Measurements from ENCODE around the gene TMEM184A. TPM values are rescaled to one million over a fixed set of nuclear protein-coding genes. Genes with fewer than 3 reads are reported as not detected.

TMEM184A gene
- total RNA-seq, 1 experiment from 2014 or later: 21.4 TPM

DNA sequence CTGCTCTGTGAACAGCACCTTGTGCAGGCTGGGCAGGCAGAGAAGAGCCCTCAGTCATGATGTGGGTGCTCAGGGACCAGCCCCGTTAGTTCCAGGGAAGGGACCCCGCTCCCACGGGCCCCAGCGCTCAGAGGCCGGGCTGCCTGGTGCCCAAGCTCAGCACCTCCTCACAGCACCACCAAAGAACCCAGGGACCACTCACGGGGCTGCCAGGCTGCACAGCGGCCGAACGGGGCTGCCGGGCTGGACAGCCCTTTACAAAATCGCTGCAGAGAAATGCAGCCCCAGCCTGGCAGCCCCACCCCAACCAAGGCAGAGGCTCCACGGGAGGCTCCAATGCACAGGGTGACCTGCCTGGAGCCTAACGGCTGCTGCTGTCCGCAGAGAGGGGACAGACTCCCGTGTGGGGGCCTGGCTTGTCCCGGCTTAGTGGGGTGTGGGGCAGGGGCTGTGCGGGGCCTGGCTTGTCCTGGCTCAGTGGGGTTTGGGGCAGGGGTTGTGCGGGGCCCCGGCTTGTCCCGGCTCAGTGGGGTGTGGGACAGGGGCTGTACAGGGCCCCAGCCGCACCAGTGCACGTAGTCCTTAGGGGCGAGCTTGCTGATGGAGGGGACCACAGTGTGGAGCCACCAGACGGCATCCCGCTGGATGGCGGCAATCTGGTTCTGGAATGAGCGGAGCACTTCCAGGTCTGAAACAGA is 61.0 kb downstream of the TMEM184A start:
- Histone ChIP-seq H3K4me3 (no peak overlapping the region), H3K27ac (no peak overlapping the region), H3K79me2 (ENCODE audit: low read depth) (no peaks in the 10 kb centered on the region), H3K27me3 (ENCODE audit: insufficient read depth, low read depth) (no peaks in the 10 kb centered on the region), H3K36me3 (ENCODE audit: low read depth) (no peaks in the 10 kb centered on the region), H3K4me2 (no peak overlapping the region), H3K9me2 (ENCODE audit: insufficient read depth) (no peaks in the 10 kb centered on the region), H2AFZ (no peak overlapping the region), H4K20me1 (ENCODE audit: insufficient read depth) (peaks cover 11% of the 10 kb centered on the region), H3K4me1 (replicated peaks; ENCODE audit: insufficient read depth) (no peaks in the 10 kb centered on the region), H3F3A (ENCODE audit: insufficient read depth, low read depth) (no peaks in the 10 kb centered on the region; the same call in 1 of the 2 replicates), H3K9me3 (ENCODE audit: insufficient read depth, low read depth) (no peaks in the 10 kb centered on the region)
- CTCF ChIA-PET: no interaction called here
- no peak for DNase-seq
- POLR2A ChIA-PET (ENCODE audit: unreplicated experiment): interaction anchor here (0.6 kb wide), 1 partner anchor 9 kb away, joined by 3 read pairs; no protein-coding TSS in a partner anchor
- TF ChIP-seq, protein P1, sequence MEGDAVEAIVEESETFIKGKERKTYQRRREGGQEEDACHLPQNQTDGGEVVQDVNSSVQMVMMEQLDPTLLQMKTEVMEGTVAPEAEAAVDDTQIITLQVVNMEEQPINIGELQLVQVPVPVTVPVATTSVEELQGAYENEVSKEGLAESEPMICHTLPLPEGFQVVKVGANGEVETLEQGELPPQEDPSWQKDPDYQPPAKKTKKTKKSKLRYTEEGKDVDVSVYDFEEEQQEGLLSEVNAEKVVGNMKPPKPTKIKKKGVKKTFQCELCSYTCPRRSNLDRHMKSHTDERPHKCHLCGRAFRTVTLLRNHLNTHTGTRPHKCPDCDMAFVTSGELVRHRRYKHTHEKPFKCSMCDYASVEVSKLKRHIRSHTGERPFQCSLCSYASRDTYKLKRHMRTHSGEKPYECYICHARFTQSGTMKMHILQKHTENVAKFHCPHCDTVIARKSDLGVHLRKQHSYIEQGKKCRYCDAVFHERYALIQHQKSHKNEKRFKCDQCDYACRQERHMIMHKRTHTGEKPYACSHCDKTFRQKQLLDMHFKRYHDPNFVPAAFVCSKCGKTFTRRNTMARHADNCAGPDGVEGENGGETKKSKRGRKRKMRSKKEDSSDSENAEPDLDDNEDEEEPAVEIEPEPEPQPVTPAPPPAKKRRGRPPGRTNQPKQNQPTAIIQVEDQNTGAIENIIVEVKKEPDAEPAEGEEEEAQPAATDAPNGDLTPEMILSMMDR (conservative IDR thresholded peaks at IDR 0.05): no peak
- no peak for TF ChIP-seq EZH2 (IDR thresholded peaks at IDR 0.05; ENCODE audit: low read depth)
- intact Hi-C loops (cut with micrococcal nuclease; ENCODE audit: unreplicated experiment): no loop called here
- BruUV-seq (replicated peaks): no TSS peak

DNA sequence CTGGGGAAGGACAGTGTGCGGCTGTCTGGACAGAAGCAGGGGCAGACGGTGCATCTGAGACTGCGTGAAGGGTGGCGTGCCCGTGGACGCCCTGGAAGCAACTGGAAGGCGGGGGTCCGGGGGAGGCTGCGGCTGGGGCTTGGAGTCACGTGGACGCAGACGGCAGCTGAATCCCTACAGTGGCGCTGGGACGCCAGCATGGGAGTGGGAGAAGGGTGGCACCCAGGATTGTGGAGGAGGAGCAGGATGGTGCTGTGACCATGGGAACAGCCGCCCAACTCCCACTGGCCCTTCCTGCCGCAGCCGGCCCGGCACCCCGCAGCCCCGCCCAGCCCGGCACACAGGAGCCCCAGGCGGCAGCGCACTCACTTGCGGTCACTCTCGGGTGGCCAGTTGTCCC is 61.6 kb downstream of the TMEM184A start:
- TF ChIP-seq, protein P1 (conservative IDR thresholded peaks at IDR 0.05): no peak
- TF ChIP-seq EZH2 (IDR thresholded peaks at IDR 0.05; ENCODE audit: low read depth): no peak

DNA sequence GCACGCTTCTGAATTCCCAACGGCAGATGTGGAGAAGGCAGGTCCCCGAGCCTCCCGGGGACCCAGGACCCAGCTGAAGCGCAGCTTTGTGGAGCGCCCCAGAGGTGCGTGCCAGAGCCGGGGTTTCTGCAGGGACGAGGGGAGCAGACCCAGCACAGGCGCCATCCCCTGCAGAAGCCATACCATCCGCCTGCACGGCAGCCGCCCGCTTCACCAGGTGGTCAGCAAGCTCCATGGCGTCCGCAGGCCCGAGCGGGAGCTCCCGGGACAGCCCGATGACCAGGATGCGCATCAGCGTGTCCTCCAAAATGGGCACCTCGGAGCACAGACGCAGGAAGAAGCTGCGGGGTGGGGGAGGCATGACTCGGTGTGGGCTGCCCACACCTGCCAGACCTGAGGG is 62.4 kb downstream of the TMEM184A start:
- Histone ChIP-seq H4K20me1 (ENCODE audit: insufficient read depth) (peaks cover 11% of the 10 kb centered on the region), H3K36me3 (ENCODE audit: low read depth) (no peaks in the 10 kb centered on the region), H3K27ac (no peak overlapping the region), H3K27me3 (ENCODE audit: insufficient read depth, low read depth) (no peaks in the 10 kb centered on the region), H2AFZ (no peak overlapping the region), H3F3A (ENCODE audit: insufficient read depth, low read depth) (no peaks in the 10 kb centered on the region; the same call in 1 of the 2 replicates), H3K4me2 (no peak overlapping the region), H3K4me3 (no peak overlapping the region), H3K9me3 (ENCODE audit: insufficient read depth, low read depth) (no peaks in the 10 kb centered on the region), H3K4me1 (replicated peaks; ENCODE audit: insufficient read depth) (no peaks in the 10 kb centered on the region), H3K9me2 (ENCODE audit: insufficient read depth) (no peaks in the 10 kb centered on the region), H3K79me2 (ENCODE audit: low read depth) (no peaks in the 10 kb centered on the region)
- BruUV-seq (replicated peaks): no TSS peak
- CTCF ChIA-PET: no interaction called here
- DNase-seq: no peak
- intact Hi-C loops (cut with micrococcal nuclease; ENCODE audit: unreplicated experiment): no loop called here
- TF ChIP-seq, protein P1 (conservative IDR thresholded peaks at IDR 0.05): no peak
- TF ChIP-seq EZH2 (IDR thresholded peaks at IDR 0.05; ENCODE audit: low read depth): no peak
- POLR2A ChIA-PET (ENCODE audit: unreplicated experiment): no interaction called here

More for the DNA sequence above, 61.6 kb downstream of the TMEM184A start:
- Histone ChIP-seq H3K36me3 (ENCODE audit: low read depth) (no peaks in the 10 kb centered on the region), H3K9me3 (ENCODE audit: insufficient read depth, low read depth) (no peaks in the 10 kb centered on the region), H3K4me2 (no peak overlapping the region), H2AFZ (no peak overlapping the region), H4K20me1 (ENCODE audit: insufficient read depth) (peaks cover 11% of the 10 kb centered on the region), H3K4me1 (replicated peaks; ENCODE audit: insufficient read depth) (no peaks in the 10 kb centered on the region), H3K27ac (no peak overlapping the region), H3K4me3 (no peak overlapping the region), H3K27me3 (ENCODE audit: insufficient read depth, low read depth) (no peaks in the 10 kb centered on the region), H3K79me2 (ENCODE audit: low read depth) (no peaks in the 10 kb centered on the region), H3F3A (ENCODE audit: insufficient read depth, low read depth) (no peaks in the 10 kb centered on the region; the same call in 1 of the 2 replicates), H3K9me2 (ENCODE audit: insufficient read depth) (no peaks in the 10 kb centered on the region)
- POLR2A ChIA-PET (ENCODE audit: unreplicated experiment): interaction anchor here (0.6 kb wide), 1 partner anchor 9 kb away, joined by 3 read pairs; no protein-coding TSS in a partner anchor
- CTCF ChIA-PET: no interaction called here
- no TSS peak for BruUV-seq (replicated peaks)
- intact Hi-C loops (cut with micrococcal nuclease; ENCODE audit: unreplicated experiment): no loop called here
- no peak for DNase-seq

All from PC-9 (cell line).